Activated CD8-positive, alpha-beta T cell treated with anti-CD3 and anti-CD28 coated beads, Interleukin-2, amount 10 ng/mL, durations not matched to agents 7 days and 5 days (primary cell): ENCODE data around the gene FAM227B. TPM values are rescaled to one million over a fixed set of nuclear protein-coding genes. Genes with fewer than 3 reads are reported as not detected.

Experiments used
- ATAC-seq: fragments of 150-1000 bp; cut with Tn5 transposase; one replicate; pipeline ENCODE4 v1.10.0; 2021; ENCODE audit warnings: moderate library complexity
- CTCF ChIA-PET: fragments of 350-600 bp; sonication (Branson Sonifier 250); formaldehyde crosslinking; loops from one replicate; lab custom pipeline; 2021; ENCODE audit warnings: antibody characterized with exemption; lab: Charles Lee
- POLR2A ChIA-PET: fragments of 350-600 bp; sonication (Branson Sonifier 250); formaldehyde crosslinking; loops from one replicate; lab custom pipeline; 2021; ENCODE audit warnings: antibody characterized with exemption; lab: Charles Lee
- DNase-seq: peaks from one replicate; pipeline ENCODE4 v3.0.0-alpha.2; 2020
- H3K27ac Mint-ChIP-seq: one replicate; pipeline ENCODE4 v1.8.0; 2021; ENCODE audit warnings: mild to moderate bottlenecking, mixed read lengths
- H3K27me3 Mint-ChIP-seq: one replicate; pipeline ENCODE4 v1.8.0; 2021; ENCODE audit warnings: low read depth, mixed read lengths
- H3K36me3 Mint-ChIP-seq: one replicate; pipeline ENCODE4 v1.8.0; 2021; ENCODE audit warnings: low read depth, mixed read lengths
- H3K4me1 Mint-ChIP-seq: one replicate; pipeline ENCODE4 v1.8.0; 2021; ENCODE audit warnings: low read depth, mixed read lengths
- H3K4me3 Mint-ChIP-seq: one replicate; pipeline ENCODE4 v1.8.0; 2021; ENCODE audit warnings: mild to moderate bottlenecking, mixed read lengths
- H3K9me3 Mint-ChIP-seq: one replicate; pipeline ENCODE4 v1.8.0; 2022; ENCODE audit warnings: mixed read lengths; ENCODE audit not compliant: insufficient read depth
- total RNA-seq, 2 experiments: library from RNA; stranded (reverse); gene quantifications; one replicate each; pipeline ENCODE4 v1.2.3, GENCODE V29; 2021

Gene FAM227B
- total RNA-seq, 2 experiments from 2014 or later, result 3.2 to 3.7 TPM

DNA sequence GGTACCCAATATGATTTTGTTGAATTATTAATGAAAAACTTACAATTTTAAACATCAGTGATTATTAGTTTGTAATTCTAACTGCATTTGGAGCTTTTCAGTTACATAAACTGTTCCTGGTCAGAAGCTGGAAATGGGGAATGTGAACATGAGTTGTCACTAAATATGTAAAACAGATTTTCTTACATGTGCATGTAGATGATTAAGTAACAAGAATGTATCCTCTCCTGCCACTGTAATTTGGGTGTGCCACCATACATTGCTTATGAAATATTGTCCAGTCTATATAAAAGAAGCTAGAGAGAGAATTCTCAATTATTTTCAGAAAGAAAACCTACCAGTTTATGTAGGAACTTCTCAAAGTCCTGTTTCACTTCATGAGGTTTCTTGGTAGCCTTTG, 289.2 kb downstream of the FAM227B start:
- Mint-ChIP-seq H3K27ac (no peak overlapping the region), H3K4me1 (no peaks in the 10 kb centered on the region), H3K4me3 (no peak overlapping the region), H3K36me3 (peaks cover 5% of the 10 kb centered on the region), H3K27me3 (no peaks in the 10 kb centered on the region), H3K9me3 (no peaks in the 10 kb centered on the region)
- POLR2A ChIA-PET, result no interaction called here
- DNase-seq (no peak), ATAC-seq (no peak)
- CTCF ChIA-PET, result no interaction called here

DNA sequence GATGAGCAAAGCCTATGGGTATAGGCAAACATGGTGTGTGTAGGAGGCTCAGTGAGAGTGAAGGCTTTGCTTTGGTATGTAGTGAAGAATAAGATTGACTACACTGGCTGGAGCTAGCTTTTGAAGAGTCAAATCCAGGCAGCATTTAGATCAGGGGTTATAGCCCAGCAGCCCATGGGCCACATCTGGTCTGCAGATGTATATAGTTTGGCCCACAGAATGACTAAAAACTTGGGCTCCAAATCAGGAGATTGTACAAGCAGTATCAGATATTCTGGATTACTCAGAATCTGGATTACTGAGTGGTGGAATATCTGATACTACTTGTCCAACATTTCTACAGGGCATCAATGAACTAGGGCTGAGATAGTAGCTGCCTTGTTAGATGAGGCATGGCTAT, 290.5 kb downstream of the FAM227B start:
- POLR2A ChIA-PET, result no interaction called here
- no peak for DNase-seq
- CTCF ChIA-PET, result no interaction called here
- peaks cover 5% of the 10 kb centered on the region for H3K36me3 Mint-ChIP-seq
- no peaks in the 10 kb centered on the region for H3K4me1 Mint-ChIP-seq
- ATAC-seq, result no peak
- H3K4me3 Mint-ChIP-seq, result no peak overlapping the region
- H3K27me3 Mint-ChIP-seq, result no peaks in the 10 kb centered on the region
- H3K9me3 Mint-ChIP-seq, result no peaks in the 10 kb centered on the region
- no peak overlapping the region for H3K27ac Mint-ChIP-seq

DNA sequence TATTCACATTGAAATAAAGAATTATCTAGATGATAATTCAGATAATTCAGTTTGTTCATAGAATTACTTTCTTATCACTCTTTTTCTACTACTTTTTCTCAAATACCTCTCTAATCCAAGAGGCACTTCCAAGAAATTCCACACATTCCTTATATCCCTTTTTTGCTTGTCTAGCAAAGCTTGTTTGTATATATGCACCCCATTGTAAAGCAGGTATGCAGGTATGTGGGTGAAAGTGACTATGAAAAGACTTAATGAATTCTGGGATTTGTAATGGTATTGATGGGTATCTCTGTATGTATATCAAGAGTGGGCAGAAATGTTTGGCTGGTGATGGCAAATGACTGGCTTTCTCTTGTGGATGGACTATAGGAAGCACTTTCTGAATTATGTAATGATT, 291.7 kb downstream of the FAM227B start:
- Mint-ChIP-seq H3K9me3 (no peaks in the 10 kb centered on the region), H3K27ac (no peak overlapping the region), H3K4me1 (no peaks in the 10 kb centered on the region), H3K36me3 (peaks cover 5% of the 10 kb centered on the region), H3K4me3 (no peak overlapping the region), H3K27me3 (no peaks in the 10 kb centered on the region)
- POLR2A ChIA-PET, result no interaction called here
- DNase-seq (no peak), ATAC-seq (no peak)
- CTCF ChIA-PET, result no interaction called here

DNA sequence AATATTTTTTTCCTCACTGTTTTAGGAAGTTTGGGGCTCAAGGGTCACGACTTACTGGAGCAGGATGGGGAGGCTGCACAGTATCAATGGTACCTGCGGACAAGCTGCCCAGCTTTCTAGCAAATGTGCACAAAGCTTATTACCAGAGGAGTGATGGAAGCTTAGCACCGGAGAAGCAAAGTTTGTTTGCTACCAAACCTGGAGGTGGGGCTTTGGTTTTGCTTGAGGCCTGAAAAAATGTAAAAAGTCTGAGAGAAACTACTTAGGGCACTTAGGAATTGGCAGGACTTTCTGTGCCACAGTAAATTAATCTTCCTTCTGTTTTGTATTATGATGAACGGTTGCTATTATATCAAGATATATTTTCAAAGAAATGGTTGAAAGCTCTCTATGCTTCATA, 292.7 kb downstream of the FAM227B start:
- no peak overlapping the region for H3K27ac Mint-ChIP-seq
- H3K4me1 Mint-ChIP-seq, result no peaks in the 10 kb centered on the region
- no peaks in the 10 kb centered on the region for H3K9me3 Mint-ChIP-seq
- no peak for ATAC-seq
- H3K27me3 Mint-ChIP-seq, result no peaks in the 10 kb centered on the region
- DNase-seq, result no peak
- H3K36me3 Mint-ChIP-seq, result peaks cover 5% of the 10 kb centered on the region
- POLR2A ChIA-PET, result no interaction called here
- CTCF ChIA-PET, result no interaction called here
- no peak overlapping the region for H3K4me3 Mint-ChIP-seq

DNA sequence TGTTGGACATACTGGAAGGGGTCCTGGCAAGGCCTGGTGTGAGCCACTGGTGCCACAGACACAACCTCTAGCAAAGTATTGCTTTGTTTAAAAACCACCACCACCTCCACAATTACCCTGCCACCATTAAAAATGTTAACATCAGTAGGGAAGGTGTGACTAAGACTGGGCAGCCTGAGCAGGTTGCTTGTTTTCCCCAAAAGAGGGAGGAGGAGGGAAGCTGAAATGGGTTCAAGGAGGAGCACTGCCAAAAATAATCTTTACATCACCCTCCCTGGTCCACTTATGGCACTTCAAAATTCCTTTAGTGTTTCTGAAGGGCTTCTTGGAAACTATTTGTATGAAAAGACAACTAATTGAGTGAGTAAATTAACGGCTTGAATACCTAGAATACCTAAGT, 297.4 kb downstream of the FAM227B start:
- no peak for ATAC-seq
- CTCF ChIA-PET, result interaction anchor here (1.5 kb wide), 1 partner anchor 10 kb away, joined by 4 read pairs; no protein-coding TSS in a partner anchor
- Mint-ChIP-seq H3K4me1 (peaks cover 8% of the 10 kb centered on the region), H3K27me3 (no peaks in the 10 kb centered on the region), H3K36me3 (peaks cover 17% of the 10 kb centered on the region), H3K9me3 (no peaks in the 10 kb centered on the region), H3K27ac (no peak overlapping the region), H3K4me3 (no peak overlapping the region)
- POLR2A ChIA-PET, result no interaction called here
- no peak for DNase-seq

DNA sequence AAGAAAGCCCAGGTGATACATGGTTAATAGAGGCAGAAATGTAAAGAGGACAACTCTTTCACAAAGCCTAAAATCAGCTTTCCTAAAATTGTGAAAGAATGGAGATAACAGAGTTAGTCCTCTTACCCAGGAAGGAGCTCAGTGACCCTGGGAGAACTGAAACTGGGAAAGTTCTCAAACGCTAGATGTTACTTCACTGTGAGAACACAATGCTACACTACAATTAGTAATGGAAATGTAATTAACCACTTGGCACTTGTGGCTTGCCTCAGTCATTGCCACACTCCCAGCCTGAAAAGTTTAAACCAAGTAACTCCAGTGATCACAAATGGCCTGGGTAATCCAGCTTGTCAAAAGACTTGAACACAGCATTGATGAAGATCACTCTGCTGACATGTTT, 300.3 kb downstream of the FAM227B start:
- ChIA-PET CTCF (interaction anchor here (1.8 kb wide), 1 partner anchor 102 kb away, joined by 4 read pairs; no protein-coding TSS in a partner anchor), POLR2A (interaction anchor here (0.6 kb wide), 1 partner anchor 34 kb away, joined by 4 read pairs; no protein-coding TSS in a partner anchor)
- Mint-ChIP-seq H3K36me3 (peaks cover 24% of the 10 kb centered on the region), H3K4me1 (peaks cover 8% of the 10 kb centered on the region), H3K27ac (no peak overlapping the region), H3K27me3 (no peaks in the 10 kb centered on the region), H3K9me3 (no peaks in the 10 kb centered on the region), H3K4me3 (no peak overlapping the region)
- no peak for DNase-seq
- ATAC-seq, result no peak

DNA sequence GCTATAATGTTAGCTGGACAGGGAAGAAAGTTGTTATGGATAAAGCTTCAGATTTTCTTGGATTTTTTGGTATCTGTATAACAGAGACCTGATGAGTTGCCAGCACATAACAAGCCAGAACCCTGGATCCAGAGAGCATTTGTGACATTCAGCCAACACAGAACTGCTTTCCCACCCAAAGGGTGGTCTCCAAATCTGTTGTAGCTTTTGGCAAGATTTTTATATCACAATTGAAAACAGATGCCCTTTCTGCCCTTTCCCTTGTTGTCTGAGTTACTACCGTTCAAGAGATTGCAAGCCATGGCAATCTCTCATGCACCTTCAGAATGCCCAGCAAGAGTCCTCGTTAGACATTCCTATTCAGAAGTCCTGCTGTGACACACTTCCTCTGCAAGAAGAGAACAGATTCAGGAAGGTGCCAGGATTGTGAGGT, 305.2 kb downstream of the FAM227B start:
- no peaks in the 10 kb centered on the region for H3K9me3 Mint-ChIP-seq
- CTCF ChIA-PET, result interaction anchor here (1.1 kb wide), 1 partner anchor 79 kb away, joined by 3 read pairs; no protein-coding TSS in a partner anchor
- no peak overlapping the region for H3K4me3 Mint-ChIP-seq
- no peak overlapping the region for H3K27ac Mint-ChIP-seq
- POLR2A ChIA-PET, result no interaction called here
- H3K27me3 Mint-ChIP-seq, result no peaks in the 10 kb centered on the region
- H3K36me3 Mint-ChIP-seq, result peaks cover 22% of the 10 kb centered on the region
- H3K4me1 Mint-ChIP-seq, result no peaks in the 10 kb centered on the region
- DNase-seq, result no peak
- ATAC-seq, result no peak

DNA sequence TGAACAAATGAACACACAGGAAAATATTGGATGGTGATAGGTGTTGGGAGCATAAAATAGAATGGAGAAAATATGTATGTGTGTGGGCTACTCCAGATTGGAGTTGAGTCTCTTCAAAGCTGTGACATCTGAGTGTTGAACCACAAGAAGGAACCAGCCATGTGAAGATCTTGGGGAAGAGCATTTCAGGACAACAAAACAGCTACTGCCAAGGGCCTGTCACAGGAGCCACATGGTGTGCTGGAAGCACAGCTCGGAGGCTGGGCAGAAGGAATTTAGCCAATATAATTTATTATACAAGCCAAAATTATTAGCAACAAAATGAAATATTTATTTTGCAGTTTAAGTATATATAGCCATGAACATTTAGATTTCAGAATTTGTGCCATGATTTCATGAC, 305.9 kb downstream of the FAM227B start:
- ChIA-PET CTCF (interaction anchor here (1.1 kb wide), 1 partner anchor 78 kb away, joined by 3 read pairs; no protein-coding TSS in a partner anchor), POLR2A (interaction anchor here (1.0 kb wide), 1 partner anchor 41 kb away, joined by 4 read pairs; no protein-coding TSS in a partner anchor)
- no peak for ATAC-seq
- peaks cover 22% of the 10 kb centered on the region for H3K36me3 Mint-ChIP-seq
- no peaks in the 10 kb centered on the region for H3K4me1 Mint-ChIP-seq
- no peak overlapping the region for H3K27ac Mint-ChIP-seq
- no peaks in the 10 kb centered on the region for H3K27me3 Mint-ChIP-seq
- no peak for DNase-seq
- H3K9me3 Mint-ChIP-seq, result no peaks in the 10 kb centered on the region
- H3K4me3 Mint-ChIP-seq, result no peak overlapping the region

DNA sequence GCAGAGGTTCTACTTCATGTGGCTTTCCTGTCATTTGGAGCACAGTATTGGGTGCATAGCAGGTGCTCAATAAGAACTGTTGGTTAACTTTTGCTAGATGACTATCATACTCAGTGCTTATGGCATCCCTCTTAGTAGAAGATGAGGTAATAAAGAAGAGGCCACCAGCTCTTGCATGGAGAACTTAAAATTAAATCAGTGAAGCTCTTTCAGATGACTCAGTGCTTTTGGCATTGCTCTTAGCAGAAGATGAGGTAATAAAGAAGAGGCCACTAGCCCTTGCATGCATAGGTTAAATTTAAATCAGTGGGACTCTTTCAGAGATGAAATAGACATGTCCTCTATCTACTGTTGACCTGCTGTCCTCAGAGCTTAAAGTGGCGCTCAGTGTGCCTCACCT, 307.0 kb downstream of the FAM227B start:
- ATAC-seq (no peak), DNase-seq (no peak)
- Mint-ChIP-seq H3K27me3 (no peaks in the 10 kb centered on the region), H3K4me1 (no peaks in the 10 kb centered on the region), H3K4me3 (no peak overlapping the region), H3K9me3 (no peaks in the 10 kb centered on the region), H3K27ac (no peak overlapping the region), H3K36me3 (peaks cover 17% of the 10 kb centered on the region)
- ChIA-PET POLR2A (interaction anchor here (1.0 kb wide), 1 partner anchor 39 kb away, joined by 4 read pairs; no protein-coding TSS in a partner anchor), CTCF (no interaction called here)

DNA sequence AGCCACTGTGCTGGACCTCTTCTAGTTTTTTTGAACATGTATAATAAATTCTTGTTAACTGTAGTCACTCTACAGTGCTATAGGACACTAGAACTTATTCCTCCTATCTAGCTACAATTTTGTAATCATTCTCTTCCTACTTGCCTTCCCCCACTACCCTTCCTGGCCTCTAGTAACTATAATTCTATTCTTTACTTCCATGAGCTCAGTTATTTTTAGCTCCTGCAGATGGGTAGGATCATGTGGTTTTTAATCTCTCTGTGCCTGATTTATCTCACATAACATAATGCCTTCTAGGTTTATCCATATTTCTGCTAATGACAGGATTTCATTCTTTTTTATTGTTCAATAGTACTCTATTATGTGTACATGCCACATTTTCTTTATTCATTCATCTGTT, 310.7 kb downstream of the FAM227B start:
- DNase-seq (no peak), ATAC-seq (no peak)
- Mint-ChIP-seq H3K27me3 (no peaks in the 10 kb centered on the region), H3K4me3 (no peak overlapping the region), H3K36me3 (peaks cover 16% of the 10 kb centered on the region), H3K9me3 (no peaks in the 10 kb centered on the region), H3K4me1 (no peaks in the 10 kb centered on the region), H3K27ac (no peak overlapping the region)
- CTCF ChIA-PET, result no interaction called here
- POLR2A ChIA-PET, result no interaction called here

DNA sequence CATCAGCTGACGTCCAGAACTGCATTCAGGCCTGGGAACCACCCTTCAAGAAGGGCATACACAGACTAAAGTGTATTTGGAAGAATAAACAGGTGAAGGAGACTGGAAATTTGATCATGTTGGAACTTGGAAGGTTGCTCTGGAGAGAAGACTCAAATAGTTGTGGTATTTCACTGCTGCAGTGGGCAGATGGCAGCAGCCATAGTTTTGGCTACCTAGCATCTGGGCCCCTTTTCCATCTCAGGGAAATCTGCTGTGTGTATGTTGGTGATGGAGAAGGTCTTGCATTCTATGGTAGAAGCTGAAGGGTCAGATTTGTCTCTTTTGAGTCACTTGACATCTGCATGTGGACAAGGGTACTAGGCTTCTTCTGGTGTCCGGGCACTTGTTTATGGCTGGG, 311.9 kb downstream of the FAM227B start:
- POLR2A ChIA-PET, result no interaction called here
- no peak for DNase-seq
- Mint-ChIP-seq H3K27ac (no peak overlapping the region), H3K4me3 (no peak overlapping the region), H3K36me3 (peaks cover 23% of the 10 kb centered on the region), H3K27me3 (no peaks in the 10 kb centered on the region), H3K4me1 (no peaks in the 10 kb centered on the region), H3K9me3 (no peaks in the 10 kb centered on the region)
- no peak for ATAC-seq
- CTCF ChIA-PET, result no interaction called here

DNA sequence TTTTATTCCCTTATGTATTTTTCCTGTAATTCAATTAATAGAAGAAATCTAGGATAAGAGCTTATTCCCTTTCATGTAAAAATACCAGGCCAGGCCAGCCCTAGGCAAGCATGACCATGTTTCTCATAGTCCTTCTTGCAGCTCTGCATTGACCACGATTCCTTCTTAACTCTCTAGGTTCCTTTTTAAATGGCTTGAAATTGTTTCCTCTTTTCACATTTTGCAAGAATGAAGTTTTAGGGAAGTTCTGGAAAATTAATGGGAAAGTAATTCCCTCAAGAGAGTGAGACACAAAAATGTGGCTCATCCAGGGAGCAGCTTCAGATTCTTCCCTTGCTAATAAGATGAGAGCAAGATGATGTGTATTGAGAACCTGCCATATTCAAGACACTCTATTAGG, 314.1 kb downstream of the FAM227B start:
- no peak overlapping the region for H3K4me3 Mint-ChIP-seq
- H3K4me1 Mint-ChIP-seq, result no peaks in the 10 kb centered on the region
- CTCF ChIA-PET, result no interaction called here

DNA sequence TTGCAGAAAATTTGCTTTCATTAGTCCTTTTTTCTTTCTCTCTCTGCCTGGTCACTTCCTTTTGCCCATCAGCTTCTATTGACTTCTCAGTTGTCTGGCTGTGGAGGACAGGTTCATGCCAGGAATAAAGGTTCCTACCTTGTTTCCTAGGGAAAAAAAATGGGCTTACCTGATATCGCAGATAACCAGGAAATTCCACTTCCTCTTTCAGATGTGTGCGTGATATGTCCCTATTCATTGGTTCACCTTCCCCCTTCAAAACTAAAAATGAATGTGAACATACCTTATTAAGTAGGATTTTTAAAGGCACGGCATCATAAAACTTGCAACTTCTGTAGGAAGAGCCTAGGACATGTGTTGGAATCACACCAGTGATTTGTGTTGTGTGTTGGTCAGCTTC, 317.6 kb downstream of the FAM227B start:
- peaks cover 33% of the 10 kb centered on the region for H3K36me3 Mint-ChIP-seq
- ChIA-PET POLR2A (no interaction called here), CTCF (no interaction called here)
- DNase-seq (no peak), ATAC-seq (no peak)
- no peak overlapping the region for H3K27ac Mint-ChIP-seq
- H3K27me3 Mint-ChIP-seq, result no peaks in the 10 kb centered on the region
- H3K9me3 Mint-ChIP-seq, result peaks cover 2% of the 10 kb centered on the region
- H3K4me1 Mint-ChIP-seq, result peaks cover 3% of the 10 kb centered on the region
- H3K4me3 Mint-ChIP-seq, result no peak overlapping the region

More for the DNA sequence above, 314.1 kb downstream of the FAM227B start:
- DNase-seq (no peak), ATAC-seq (no peak)
- H3K36me3 Mint-ChIP-seq, result peaks cover 27% of the 10 kb centered on the region
- POLR2A ChIA-PET, result no interaction called here
- no peaks in the 10 kb centered on the region for H3K9me3 Mint-ChIP-seq
- H3K27ac Mint-ChIP-seq, result no peak overlapping the region
- H3K27me3 Mint-ChIP-seq, result no peaks in the 10 kb centered on the region
